Esophagus squamous epithelium (tissue), 5 donors: Measurements from ENCODE around the gene RPL19. TPM values are rescaled to one million over a fixed set of nuclear protein-coding genes. Genes with fewer than 3 reads are reported as not detected.
A peak's percentile ranks its signal among the peaks of the same experiment; 100 is the strongest.

Experiments
- DNase-seq: peaks from one replicate; lab custom pipeline; 2025; lab: John Stamatoyannopoulos, UW
- H3K27ac ChIP-seq, 4 donors: fragments of 200-600 bp; sonication (generic); one replicate each; pipeline ENCODE4 v1.5.1; 2016 to 2019; ENCODE audit warnings: mild to moderate bottlenecking in 1 of 4
- H3K27me3 ChIP-seq, 4 donors: fragments of 200-600 bp; sonication (generic); 1 replicate in 3 of 4; 2 replicates in 1 of 4; pipeline versions ENCODE4 v1.5.1 to v1.6.0; 2017 to 2021; ENCODE audit warnings: antibody characterized with exemption in 1 of 4
- H3K36me3 ChIP-seq, 3 donors: fragments of 200-600 bp; sonication (generic); one replicate each; pipeline ENCODE4 v1.5.1; 2016 to 2019
- H3K4me1 ChIP-seq, 3 donors: fragments of 200-600 bp; sonication (generic); one replicate each; pipeline ENCODE4 v1.5.1; 2017 to 2019
- H3K4me3 ChIP-seq, 4 donors: fragments of 200-600 bp; sonication (generic); 1 replicate in 3 of 4; 2 replicates in 1 of 4; pipeline ENCODE4 v1.5.1; 2016 to 2019; ENCODE audit warnings: mild to moderate bottlenecking in 2 of 4, moderate library complexity in 1 of 4
- H3K9me3 ChIP-seq, 3 donors: fragments of 200-600 bp; sonication (generic); one replicate each; pipeline ENCODE4 v1.5.1; 2016 to 2019
- POLR2A ChIP-seq, 4 donors: fragments of 450-650 bp; IDR thresholded peaks; one replicate each; pipeline ENCODE4 v1.6.1; 2017; ENCODE audit warnings: antibody characterized with exemption in 4 of 4, mild to moderate bottlenecking in 4 of 4, moderate library complexity in 3 of 4
- WGBS, 2 donors: methylation state at CpG; one replicate each; pipeline ENCODE4 v1.1.5; 2018; 5-methylcytosine and 5-hydroxymethylcytosine counted together
- intact Hi-C: fragments of 100-400 bp; cut with DNase I; formaldehyde crosslinking; loops from one replicate; pipeline ENCODE4 v1.15.0; 2022
- total RNA-seq, 4 donors: library from RNA; depleted of rRNA; stranded (reverse); fragments of >200 nt; gene quantifications; one replicate each; pipeline ENCODE4 v1.1.0, GENCODE V29; 2016
- TF ChIP-seq, protein P1 (sequence below), 6 experiments: fragments of 450-650 bp in 4 of 6; fragments of 200-600 bp in 2 of 6; sonication (generic) in 2 of 6; IDR thresholded peaks; one replicate each; pipeline ENCODE4 v1.5.1; 2016 to 2019; ENCODE audit warnings: antibody characterized with exemption in 6 of 6, mild to moderate bottlenecking in 4 of 6, moderate library complexity in 4 of 6
- donor health status: DM: yes; HTN: yes; CAD: no.

Gene RPL19
- total RNA-seq, 4 donors from 2014 or later: 1,949 to 3,028 (median 2,392) TPM

DNA sequence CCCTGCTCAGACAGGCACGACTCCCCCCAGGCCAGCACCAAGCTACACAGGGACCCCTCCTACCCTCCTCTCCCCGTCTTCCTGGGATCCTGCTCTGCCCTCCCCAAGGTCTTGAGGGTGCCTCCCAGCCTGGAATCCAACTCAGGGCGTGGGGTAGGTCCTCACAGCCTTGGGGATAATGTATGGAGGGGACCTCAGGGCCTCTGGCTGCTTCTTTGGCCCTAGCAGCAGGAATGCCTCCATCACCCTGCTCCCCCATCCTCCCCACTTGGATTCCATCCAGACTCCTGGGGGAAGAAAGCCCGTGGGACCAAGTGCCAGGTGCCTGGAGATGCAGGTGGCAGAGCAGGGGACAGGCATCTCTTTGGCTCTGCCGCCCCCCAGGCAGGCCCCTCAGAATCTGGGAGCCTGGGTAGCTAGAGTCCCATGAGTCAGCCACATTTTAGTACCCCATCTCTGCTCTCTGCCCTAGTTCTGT is 36.4 kb downstream of the RPL19 start:
- intact Hi-C loops: no loop called here
- Histone ChIP-seq H3K4me1 (peaks cover 4 to 22% (median 6%) of the 10 kb centered on the region in 3 donors), H3K27me3 (peaks cover 0 to 79% (median 3%) of the 10 kb centered on the region in 4 donors), H3K36me3 (no peaks in the 10 kb centered on the region), H3K9me3 (no peaks in the 10 kb centered on the region), H3K4me3 (no peak overlapping the region), H3K27ac (no peak overlapping the region)
- TF ChIP-seq, protein P1, sequence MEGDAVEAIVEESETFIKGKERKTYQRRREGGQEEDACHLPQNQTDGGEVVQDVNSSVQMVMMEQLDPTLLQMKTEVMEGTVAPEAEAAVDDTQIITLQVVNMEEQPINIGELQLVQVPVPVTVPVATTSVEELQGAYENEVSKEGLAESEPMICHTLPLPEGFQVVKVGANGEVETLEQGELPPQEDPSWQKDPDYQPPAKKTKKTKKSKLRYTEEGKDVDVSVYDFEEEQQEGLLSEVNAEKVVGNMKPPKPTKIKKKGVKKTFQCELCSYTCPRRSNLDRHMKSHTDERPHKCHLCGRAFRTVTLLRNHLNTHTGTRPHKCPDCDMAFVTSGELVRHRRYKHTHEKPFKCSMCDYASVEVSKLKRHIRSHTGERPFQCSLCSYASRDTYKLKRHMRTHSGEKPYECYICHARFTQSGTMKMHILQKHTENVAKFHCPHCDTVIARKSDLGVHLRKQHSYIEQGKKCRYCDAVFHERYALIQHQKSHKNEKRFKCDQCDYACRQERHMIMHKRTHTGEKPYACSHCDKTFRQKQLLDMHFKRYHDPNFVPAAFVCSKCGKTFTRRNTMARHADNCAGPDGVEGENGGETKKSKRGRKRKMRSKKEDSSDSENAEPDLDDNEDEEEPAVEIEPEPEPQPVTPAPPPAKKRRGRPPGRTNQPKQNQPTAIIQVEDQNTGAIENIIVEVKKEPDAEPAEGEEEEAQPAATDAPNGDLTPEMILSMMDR (IDR thresholded peaks at IDR 0.05): no peak
- no peak for TF ChIP-seq POLR2A (IDR thresholded peaks at IDR 0.05)
- DNase-seq: no peak
- 39 to 48% methylated on average over 3 to 4 of the region's 5 CpGs for WGBS, 2 donors

DNA sequence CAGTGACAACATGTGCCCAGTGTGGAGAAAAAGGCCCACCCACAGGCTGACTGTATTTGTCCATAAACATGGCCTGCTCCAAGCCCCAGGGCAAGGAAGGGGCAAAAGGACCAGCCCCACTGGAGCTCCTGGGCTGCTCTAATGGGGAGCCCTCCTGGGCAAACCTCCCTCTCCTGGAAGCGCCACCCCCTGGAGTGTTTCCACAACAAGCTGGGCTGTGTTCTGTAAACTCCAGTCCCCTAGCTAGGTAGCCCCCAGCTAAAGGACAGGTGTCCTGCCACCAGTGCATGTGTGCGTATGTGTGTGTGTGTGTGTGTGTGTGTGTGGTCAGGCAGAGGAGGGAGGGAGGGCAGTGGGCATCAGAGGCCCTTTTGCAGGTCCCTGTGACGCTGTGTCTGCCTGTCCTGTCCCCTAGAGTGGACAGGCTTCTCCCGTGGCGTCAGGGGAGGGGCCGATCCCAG is 36.9 kb downstream of the RPL19 start:
- DNase-seq: no peak
- Histone ChIP-seq H3K9me3 (no peaks in the 10 kb centered on the region), H3K36me3 (no peaks in the 10 kb centered on the region), H3K4me1 (peaks cover 0 to 17% (median 3%) of the 10 kb centered on the region in 3 donors), H3K4me3 (no peak overlapping the region), H3K27ac (no peak overlapping the region), H3K27me3 (peaks cover 0 to 74% (median 2%) of the 10 kb centered on the region in 4 donors)
- TF ChIP-seq POLR2A (IDR thresholded peaks at IDR 0.05): no peak
- TF ChIP-seq, protein P1 (IDR thresholded peaks at IDR 0.05): no peak
- intact Hi-C loops: no loop called here
- WGBS, 2 donors: no CpG with 5 or more reads among the region's 6 CpGs

DNA sequence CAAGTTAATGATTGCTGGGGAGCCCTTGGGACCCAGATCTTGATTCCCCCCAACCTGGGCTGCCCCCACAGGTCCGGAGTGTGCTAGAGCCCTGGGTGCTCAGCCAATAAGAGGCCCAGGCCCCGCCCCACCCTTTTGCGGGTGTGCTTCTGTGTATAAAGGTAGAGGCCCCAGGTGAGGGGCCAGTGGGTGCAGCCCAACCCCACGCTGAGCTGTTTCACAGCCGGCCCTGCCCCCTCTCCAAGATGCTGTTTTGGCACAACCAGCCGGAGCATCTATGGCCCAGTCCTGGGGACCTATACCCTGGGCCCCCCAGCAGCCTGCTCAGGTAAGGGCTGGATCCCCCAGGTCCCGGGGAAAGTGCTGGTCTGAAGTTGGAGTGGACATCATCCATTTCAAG is 37.5 kb downstream of the RPL19 start:
- H3K27ac ChIP-seq: no peak overlapping the region
- no peaks in the 10 kb centered on the region for H3K9me3 ChIP-seq
- no peak for DNase-seq
- TF ChIP-seq POLR2A (IDR thresholded peaks at IDR 0.05): no peak
- TF ChIP-seq, protein P1 (IDR thresholded peaks at IDR 0.05): no peak
- no peak overlapping the region for H3K4me3 ChIP-seq
- intact Hi-C loops: no loop called here
- no CpG with 5 or more reads among the region's 7 CpGs for WGBS, 2 donors
- H3K27me3 ChIP-seq: peaks cover 0 to 73% (median 0%) of the 10 kb centered on the region in 4 donors
- H3K4me1 ChIP-seq: peaks cover 0 to 13% (median 0%) of the 10 kb centered on the region in 3 donors
- no peaks in the 10 kb centered on the region for H3K36me3 ChIP-seq

DNA sequence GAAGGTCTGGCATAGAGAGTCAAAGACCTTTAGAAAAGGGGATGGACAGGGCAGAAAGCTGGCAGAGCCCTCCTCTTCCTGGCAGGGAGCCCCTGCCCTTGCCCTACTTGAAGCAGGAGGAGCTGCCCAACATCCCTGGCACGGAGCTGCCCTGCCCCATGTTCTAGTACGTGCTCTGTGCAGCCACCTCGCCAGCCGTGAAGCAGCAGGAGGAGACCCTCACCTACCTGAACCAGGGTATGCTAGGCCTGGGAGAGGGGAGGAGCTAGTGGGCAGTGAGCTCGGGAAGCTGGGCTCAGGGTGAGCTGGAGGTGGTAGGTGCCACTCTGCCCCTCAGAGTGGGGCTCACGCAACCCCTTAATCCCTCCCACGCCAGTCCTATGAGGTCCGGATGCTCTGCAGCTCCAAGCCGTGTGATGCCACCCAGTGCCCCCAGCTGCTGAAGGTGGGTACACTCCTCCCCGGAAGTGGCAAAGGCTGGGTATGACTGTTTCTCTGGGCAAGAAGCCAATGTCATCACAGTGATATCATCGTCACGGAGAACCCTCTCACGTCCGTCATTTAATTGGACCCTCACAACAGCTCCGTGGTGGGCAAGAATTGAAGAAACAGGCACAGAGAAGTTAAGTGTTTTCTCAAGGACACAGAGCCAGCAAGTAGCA is 38.4 kb downstream of the RPL19 start:
- 28 to 46% methylated on average over 7 to 14 of the region's 15 CpGs for WGBS, 2 donors
- TF ChIP-seq, protein P1 (IDR thresholded peaks at IDR 0.05): no peak
- TF ChIP-seq POLR2A (IDR thresholded peaks at IDR 0.05): no peak
- H3K27me3 ChIP-seq: peaks cover 0 to 72% (median 0%) of the 10 kb centered on the region in 4 donors
- H3K9me3 ChIP-seq: no peaks in the 10 kb centered on the region
- intact Hi-C loops: no loop called here
- H3K4me1 ChIP-seq: peaks cover 0 to 13% (median 0%) of the 10 kb centered on the region in 3 donors
- H3K4me3 ChIP-seq: no peak overlapping the region
- H3K27ac ChIP-seq: no peak overlapping the region
- H3K36me3 ChIP-seq: no peaks in the 10 kb centered on the region
- no peak for DNase-seq

DNA sequence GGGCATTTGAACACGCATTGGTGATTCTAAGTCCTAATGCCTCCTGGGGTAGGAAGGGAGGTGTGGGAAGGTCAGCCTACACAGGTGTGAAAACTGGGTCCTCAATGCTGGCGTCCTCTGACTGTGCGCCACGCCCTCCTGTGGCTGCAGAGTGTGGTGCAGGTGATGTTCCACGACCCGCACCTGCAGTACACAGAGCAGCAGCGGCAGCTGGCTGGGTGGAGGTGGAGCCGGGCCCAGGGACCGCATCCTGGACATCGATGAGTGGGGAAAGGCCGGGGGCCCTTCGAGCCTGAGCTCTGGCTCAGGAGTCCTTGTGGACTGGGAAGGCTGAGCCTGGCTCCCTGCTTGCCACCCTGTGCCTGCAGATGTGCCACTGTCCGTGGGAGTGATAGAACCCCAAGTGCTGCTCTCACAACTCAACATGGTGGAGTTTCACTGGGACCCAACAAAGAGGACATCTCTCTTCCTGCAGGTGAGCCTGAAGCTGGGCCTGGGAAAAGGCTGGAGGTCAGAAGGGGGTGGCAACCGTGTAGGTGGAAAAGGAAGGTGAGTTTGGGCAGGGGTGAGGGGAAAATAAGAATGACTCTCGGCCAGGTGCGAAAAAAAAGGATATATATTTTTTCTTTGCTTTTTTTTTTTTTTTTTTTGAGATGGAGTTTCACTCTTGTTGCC is 39.7 kb downstream of the RPL19 start:
- TF ChIP-seq, protein P1 (IDR thresholded peaks at IDR 0.05): peak; percentile 44 to 73 (median 62)
- TF ChIP-seq POLR2A (IDR thresholded peaks at IDR 0.05): no peak
- no peaks in the 10 kb centered on the region for H3K9me3 ChIP-seq
- DNase-seq: no peak
- peaks cover 0 to 71% (median 0%) of the 10 kb centered on the region in 4 donors for H3K27me3 ChIP-seq
- no peak overlapping the region for H3K4me3 ChIP-seq
- no peak overlapping the region for H3K27ac ChIP-seq
- peaks cover 0 to 19% (median 0%) of the 10 kb centered on the region in 3 donors for H3K4me1 ChIP-seq
- H3K36me3 ChIP-seq: no peaks in the 10 kb centered on the region
- WGBS, 2 donors: 31 to 32% methylated on average over 7 to 10 of the region's 16 CpGs
- intact Hi-C loops: no loop called here
